Inferior parietal cortex (tissue), 1 donor: ENCODE data around the gene HBQ1.
A peak's percentile ranks its signal among the peaks of the same experiment; 100 is the strongest.
"Not testable (repeated sequence)": the region's sequence is repeated elsewhere in the genome, so short reads cannot be mapped to it uniquely, and the experiment has no call there.

Experiments used
- DNase-seq: peaks from one replicate; pipeline ENCODE4 v3.0.0-alpha.2; 2016; ENCODE audit errors: extremely low spot score

The HBQ1 gene

DNA sequence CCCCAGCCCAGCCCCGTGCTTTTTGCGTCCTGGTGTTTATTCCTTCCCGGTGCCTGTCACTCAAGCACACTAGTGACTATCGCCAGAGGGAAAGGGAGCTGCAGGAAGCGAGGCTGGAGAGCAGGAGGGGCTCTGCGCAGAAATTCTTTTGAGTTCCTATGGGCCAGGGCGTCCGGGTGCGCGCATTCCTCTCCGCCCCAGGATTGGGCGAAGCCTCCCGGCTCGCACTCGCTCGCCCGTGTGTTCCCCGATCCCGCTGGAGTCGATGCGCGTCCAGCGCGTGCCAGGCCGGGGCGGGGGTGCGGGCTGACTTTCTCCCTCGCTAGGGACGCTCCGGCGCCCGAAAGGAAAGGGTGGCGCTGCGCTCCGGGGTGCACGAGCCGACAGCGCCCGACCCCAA, 4.3 kb upstream of the HBQ1 start:
- DNase-seq: not testable (repeated sequence)

- DNase-seq: not testable (repeated sequence)
Observed at GRCh38 chr16:176477-177382, 3.5 kb upstream of the HBQ1 start, which contains the start of gene HBA1. TSS of gene HBA1 (plus strand) at chr16:176680. CDS start at chr16:176717, 37 bp downstream.

- DNase-seq: no peak
Observed at GRCh38 chr16:177394-177822, 2.9 kb upstream of the HBQ1 start.

GRCh38 chr16:177981-178667, 2.1 kb upstream of the HBQ1 start:
- DNase-seq: no peak

DNA sequence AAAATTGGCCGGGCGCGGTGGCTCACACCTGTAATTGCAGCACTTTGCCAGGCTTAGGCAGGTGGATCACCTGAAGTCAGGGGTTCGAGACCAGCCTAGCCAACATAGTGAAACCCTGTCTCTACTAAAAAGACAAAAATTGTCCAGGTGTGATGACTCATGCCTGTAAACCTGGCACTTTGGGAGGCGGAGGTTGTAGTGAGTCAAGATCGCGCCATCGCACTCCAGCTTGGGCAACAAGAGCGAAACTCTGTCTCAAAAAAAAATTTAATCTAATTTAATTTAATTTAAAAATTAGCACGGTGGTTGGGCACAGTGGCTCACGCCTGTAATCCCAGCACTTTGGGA, 1.6 kb upstream of the HBQ1 start:
- no peak for DNase-seq

GRCh38 chr16:179211-180092, 807 bp upstream of the HBQ1 start:
- DNase-seq: no peak

DNA sequence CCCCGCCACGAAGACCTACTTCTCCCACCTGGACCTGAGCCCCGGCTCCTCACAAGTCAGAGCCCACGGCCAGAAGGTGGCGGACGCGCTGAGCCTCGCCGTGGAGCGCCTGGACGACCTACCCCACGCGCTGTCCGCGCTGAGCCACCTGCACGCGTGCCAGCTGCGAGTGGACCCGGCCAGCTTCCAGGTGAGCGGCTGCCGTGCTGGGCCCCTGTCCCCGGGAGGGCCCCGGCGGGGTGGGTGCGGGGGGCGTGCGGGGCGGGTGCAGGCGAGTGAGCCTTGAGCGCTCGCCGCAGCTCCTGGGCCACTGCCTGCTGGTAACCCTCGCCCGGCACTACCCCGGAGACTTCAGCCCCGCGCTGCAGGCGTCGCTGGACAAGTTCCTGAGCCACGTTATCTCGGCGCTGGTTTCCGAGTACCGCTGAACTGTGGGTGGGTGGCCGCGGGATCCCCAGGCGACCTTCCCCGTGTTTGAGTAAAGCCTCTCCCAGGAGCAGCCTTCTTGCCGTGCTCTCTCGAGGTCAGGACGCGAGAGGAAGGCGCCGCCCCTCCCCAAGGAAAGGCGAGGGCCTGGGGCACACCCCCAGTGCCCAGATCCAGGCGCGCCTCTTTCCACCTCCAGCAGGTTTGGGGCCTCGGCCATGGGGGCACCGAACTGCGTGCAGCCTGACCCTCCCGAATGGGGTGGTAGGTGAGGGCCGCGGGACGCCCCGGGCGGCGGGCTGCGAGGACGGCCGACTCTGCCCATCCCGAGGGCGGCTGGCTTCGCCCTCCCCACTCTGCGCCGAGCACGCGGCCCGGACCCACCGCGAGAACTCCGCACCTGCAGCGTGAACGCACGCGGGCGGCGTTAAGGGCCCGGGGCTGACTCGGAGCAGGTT, 664 bp downstream of the HBQ1 start:
- no peak for DNase-seq

DNA sequence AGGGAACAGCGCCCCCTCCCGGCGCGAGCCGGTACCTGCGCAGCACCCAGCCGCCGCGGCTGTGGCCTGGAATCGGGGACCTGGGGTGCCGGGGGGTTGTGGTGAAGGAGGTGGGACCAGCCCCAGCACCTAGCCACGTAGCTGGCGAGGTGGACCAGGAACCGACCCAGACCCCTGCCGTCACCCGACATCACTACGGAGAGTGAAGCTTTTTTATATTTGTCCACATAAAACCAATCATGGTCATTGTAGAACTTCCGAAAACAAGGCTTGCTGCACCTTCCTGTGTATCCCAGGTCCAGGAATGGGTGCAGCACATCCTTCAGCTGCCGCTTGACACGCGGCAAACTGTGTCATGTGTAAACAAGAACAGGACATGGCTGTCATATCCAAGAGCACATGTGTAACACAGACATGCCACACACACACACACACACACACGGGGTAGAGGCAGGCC, 1.3 kb downstream of the HBQ1 start:
- peak; percentile 64 for DNase-seq

DNA sequence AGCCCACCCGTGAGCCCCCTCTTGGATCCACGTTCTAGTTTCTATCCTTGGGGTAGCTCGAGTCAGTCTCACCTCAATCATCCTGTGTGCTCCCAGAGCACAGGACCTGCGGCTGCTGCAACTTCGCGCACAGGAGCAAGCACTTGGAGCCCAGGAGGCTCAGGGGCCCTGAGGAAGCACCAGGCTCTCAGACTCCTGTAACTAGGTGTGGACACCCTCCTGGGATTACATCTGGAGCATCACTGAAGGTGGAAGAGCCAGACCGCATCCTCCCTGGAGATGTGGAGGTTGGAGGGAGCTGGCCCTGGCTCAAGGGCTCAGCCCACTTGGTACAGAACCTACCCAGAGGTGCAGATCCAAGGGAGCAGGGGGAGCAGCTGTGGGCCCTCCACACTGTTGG, 2.7 kb downstream of the HBQ1 start:
- no peak for DNase-seq

DNA sequence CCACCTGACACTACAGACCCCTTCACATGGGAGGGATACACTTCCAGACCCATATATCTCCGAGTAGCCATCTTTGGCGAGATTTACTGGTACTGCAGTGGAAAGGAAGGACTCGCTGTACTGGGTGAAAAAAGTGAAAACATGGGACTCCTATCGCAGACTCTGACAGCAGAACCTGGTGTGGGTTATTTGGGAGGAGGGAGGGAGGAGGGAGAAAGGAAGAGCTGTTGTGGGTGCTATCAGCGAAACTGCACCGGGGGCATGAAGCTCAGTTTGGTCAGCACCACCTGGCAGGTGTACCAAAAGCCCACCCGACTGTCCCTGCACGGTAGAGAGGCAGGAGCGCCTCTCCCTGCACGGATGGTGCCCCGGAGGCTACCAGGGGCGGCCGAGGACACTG, 5.0 kb downstream of the HBQ1 start:
- DNase-seq: no peak

- DNase-seq: no peak
Observed at GRCh38 chr16:185691-186090, 5.4 kb downstream of the HBQ1 start.

DNA sequence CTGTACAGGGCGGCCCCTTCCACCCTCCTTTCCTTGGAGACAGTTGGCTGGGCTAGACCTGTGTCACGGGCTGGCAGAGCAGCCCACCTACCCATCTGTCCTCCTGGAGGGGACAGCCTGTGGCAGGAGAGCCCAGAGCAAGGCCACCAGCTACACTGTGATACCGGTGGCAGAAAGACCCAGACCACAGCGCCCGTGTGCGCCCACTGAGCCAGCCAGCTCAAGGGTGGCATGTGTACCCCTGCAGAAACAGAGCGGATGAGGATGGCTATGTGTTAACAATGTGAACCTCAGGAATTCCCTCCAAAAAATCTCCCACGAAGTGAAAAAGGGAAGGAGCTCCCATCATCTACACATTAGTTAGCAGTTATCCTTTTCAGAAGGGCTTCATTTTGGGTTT, 7.1 kb downstream of the HBQ1 start:
- no peak for DNase-seq

DNA sequence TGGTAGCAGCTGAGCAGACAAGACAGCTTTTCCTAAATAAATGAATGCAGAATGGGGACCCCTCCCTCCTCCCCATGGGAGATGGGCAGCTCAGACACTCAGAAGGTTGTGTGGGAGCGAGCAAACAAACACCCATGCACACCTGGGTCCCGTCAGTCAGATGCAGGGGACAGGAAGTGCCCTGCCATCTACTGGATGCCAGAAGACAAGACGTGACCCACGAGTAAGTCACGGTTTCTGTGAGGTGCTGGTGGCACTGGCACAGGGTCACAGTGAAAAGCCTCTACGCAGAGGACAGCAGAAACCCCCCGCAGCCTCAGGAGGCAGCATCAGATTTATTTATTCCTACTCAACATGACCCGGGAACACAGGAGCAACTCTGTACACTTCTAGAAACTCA, 8.4 kb downstream of the HBQ1 start:
- no peak for DNase-seq

DNA sequence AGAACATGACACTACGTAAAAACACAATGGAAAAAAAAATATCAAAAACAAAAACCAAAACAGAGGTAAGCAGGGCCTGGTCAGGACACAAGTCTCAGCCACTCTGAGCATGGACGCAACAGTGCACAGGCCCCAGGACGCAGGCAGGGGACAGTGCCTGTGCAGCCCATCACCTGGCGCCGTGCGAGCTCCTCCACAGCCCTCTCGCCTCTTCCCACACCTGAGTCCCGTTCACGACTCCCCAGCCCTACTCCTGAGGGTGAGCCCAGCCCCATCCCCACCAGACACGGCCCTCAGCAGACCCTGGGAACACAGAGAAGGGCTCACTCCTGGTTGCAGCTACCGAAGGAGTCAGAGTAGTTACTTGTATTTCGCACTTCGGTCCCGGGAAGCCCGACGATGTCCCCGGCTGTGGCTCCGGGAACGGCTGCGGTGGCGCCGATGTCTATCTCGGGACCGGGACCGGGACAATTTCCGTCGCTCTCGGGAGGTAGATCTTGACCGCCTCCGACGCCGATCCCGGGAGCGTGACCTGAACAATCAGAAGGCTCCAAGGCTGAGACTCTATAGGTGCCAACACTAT, 9.4 kb downstream of the HBQ1 start:
- no peak for DNase-seq

DNA sequence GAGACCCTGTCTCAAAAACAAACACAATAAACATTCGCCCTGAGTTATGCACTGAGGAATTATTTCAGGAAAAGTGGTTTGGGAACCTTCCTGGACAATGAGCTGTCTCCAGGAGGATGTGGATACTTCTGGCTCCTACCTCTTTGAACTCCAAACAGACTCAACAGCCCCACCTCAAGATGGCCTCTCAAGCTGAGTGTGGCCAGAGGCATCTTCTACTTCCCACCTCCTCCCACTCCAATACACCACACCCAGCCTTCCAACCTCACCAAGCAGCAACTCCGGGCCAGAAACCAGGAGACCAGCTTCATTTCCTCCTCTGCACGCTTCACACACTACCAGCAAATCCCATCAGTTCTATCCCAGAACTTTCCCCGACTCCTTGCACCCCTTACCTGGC, 11.6 kb downstream of the HBQ1 start:
- DNase-seq: no peak

DNA sequence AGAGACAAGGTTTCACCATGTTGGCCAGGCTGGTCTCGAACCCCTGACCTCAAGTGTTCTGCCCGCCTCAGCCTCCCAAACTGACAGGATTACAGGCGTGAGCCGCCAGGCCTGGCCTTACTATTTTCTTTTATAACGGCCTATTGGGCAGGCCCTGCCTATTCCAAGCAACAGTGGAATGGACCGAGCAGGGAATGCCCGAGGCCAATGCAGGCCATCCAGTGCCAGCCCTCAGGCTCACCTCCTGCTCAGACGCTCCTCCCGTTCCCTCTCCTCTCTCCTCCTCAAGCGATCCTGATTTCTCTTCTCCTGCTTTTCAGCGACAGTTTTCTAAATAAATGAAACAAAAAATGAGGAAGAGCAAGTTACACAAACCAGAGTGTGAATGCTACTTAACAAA, 12.4 kb downstream of the HBQ1 start:
- no peak for DNase-seq

GRCh38 chr16:193441-193840, 13.2 kb downstream of the HBQ1 start:
- DNase-seq: no peak

- DNase-seq: no peak
Observed at GRCh38 chr16:194516-194915, 14.3 kb downstream of the HBQ1 start.

DNA sequence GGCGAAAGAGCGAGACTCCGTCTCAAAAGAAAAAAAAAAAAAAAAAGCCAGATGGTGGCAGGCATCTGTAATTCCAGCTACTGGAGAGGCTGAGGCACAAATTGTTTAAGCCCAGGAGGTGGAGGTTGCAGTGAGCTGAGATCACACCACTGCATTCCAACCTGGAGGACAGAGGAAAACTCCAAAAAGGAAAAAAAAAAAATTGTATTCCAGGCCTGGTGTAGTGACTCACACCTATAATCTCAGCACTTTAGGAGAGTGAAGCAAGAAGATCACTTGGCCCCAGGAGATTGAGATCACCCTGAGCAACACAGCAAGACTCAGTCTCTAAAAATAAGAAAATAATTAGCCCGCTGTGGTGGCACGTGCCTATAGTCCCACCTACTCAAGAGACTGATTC, 20.1 kb downstream of the HBQ1 start:
- no peak for DNase-seq

DNA sequence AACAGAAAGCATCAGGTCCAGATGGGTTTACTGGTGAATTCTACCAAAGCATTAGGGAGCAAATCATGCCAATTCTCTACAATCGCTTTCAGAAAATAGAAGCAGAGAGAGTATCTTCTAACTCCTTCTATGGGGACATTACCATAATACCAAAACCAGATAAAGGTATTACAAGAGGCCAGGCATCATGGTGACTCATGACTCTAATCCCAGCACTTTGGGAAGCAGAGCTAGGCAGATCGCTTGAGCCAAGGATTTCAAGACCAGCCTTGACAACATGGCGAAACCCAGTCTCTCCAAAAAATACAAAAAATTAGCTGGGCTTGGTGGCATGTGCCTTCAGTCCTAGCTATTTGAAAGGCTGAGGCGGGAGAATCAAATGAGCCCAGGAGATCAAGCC, 23.0 kb downstream of the HBQ1 start:
- DNase-seq: no peak

DNA sequence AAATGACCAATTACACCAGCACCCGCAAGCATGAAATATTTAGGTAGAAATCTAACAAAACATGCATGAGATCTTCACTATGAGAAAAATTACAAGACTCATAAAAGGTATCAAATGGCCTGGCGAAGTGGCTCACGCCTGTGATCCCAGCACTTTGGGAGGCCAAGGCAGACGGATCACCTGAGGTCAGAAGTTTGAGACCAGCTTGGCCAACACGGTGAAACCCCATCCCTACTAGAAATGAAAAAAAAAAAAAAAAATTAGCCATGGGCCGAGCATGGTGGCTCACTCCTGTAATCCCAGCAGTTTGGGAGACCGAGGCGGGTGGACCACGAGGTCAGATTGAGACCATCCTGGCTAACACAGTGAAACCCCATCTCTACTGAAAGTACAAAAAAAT, 23.8 kb downstream of the HBQ1 start:
- not testable (repeated sequence) for DNase-seq
